ENCODE data around the gene PDE3A. TPM values are rescaled to one million over a fixed set of nuclear protein-coding genes. Genes with fewer than 3 reads are reported as not detected.

The PDE3A gene
- total and polyA plus RNA-seq, 2 of the 4 experiments (the other 2 are of a cell fraction): 0.09 to 0.18 TPM

DNA sequence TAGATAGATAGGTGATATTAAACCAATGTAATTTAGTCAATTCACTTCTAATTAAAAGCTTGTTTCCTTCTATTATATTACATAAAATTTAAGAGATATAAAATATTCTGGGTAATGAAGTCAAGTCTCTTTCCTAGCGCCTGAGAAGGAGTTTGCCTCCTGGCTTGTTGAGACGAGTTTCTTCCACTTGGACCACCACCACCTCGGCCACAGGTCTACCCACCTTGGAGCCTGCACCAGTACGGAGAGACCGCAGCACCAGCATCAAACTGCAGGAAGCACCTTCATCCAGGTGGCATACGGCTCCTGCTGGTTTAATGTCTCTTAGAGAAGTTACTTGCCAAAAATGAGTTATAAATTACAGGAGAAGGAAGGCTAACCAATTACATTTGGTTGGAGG lies 247.8 kb downstream of the PDE3A start:
- Histone ChIP-seq H3K14ac (replicated peaks; ENCODE audit: low read depth, low read length) (no peak overlapping the region), H3K79me1 (ENCODE audit: low read depth in 1 of 2, low read length in 2 of 2) (no peaks in the 10 kb centered on the region), H3K36me3 (ENCODE audit: control insufficient read depth, insufficient read depth, low read length) (no peaks in the 10 kb centered on the region), H2BK5ac (ENCODE audit: low read depth, low read length, poor library complexity, severe bottlenecking) (no peak overlapping the region), H4K91ac (ENCODE audit: insufficient read depth, low read depth, low read length) (no peak overlapping the region), H2BK15ac (ENCODE audit: low read depth, low read length) (no peak overlapping the region), H3K23ac (ENCODE audit: low read depth, low read length) (no peak overlapping the region), H4K5ac (ENCODE audit: low read depth, low read length) (no peak overlapping the region), H3K4ac (ENCODE audit: low read depth, low read length) (no peak overlapping the region), H2BK120ac (ENCODE audit: low read depth, low read length) (no peak overlapping the region), H2AK5ac (ENCODE audit: low read depth, low read length) (no peak overlapping the region), H3K27ac (ENCODE audit: insufficient read depth, low read length) (no peak overlapping the region), H2BK20ac (ENCODE audit: low read depth, low read length) (no peak overlapping the region), H4K8ac (ENCODE audit: low read depth in 2 of 2, low read length in 2 of 2) (no peak overlapping the region), H3K9me1 (ENCODE audit: insufficient read depth, low read length) (no peaks in the 10 kb centered on the region), H3K4me3 (ENCODE audit: insufficient read depth, low read depth, low read length) (no peak overlapping the region), H3K4me1 (ENCODE audit: control insufficient read depth, insufficient read depth, low read length) (no peaks in the 10 kb centered on the region), H3K27me3 (ENCODE audit: control insufficient read depth, insufficient read depth, low read length) (no peaks in the 10 kb centered on the region), H3K9ac (ENCODE audit: low read depth, low read length) (no peak overlapping the region), H2AK9ac (replicated peaks; ENCODE audit: low read depth, low read length, poor library complexity) (no peak overlapping the region), H2AFZ (replicated peaks; ENCODE audit: low read length, poor library complexity) (no peak overlapping the region), H3K4me2 (ENCODE audit: low read depth, low read length) (no peak overlapping the region), H4K20me1 (ENCODE audit: insufficient read depth, low read length) (no peaks in the 10 kb centered on the region), H3K56ac (ENCODE audit: extremely low read depth, insufficient read depth, low read length) (no peak overlapping the region), H3K9me3 (ENCODE audit: control insufficient read depth, insufficient read depth, low read length) (no peaks in the 10 kb centered on the region), H3K18ac (ENCODE audit: low read depth, low read length) (no peak overlapping the region)
- BruUV-seq (replicated peaks): no TSS peak
- no peak for DNase-seq
- ChIA-PET CTCF (interaction anchor here (0.8 kb wide), 1 partner anchor 984 kb away, joined by 3 read pairs; no protein-coding TSS in a partner anchor), POLR2A (ENCODE audit: unreplicated experiment) (no interaction called here)
- dilution Hi-C loops (cut with HindIII; ENCODE audit: low sequenced_read_pairs, unreplicated experiment) (no loop called here), in situ Hi-C loops (cut with MboI; ENCODE audit: low sequenced_read_pairs) (no loop called here), intact Hi-C loops (cut with micrococcal nuclease) (no loop called here)
- TF ChIP-seq RAD21 (IDR thresholded peaks at IDR 0.05; ENCODE audit: low read length) (no peak), RCOR1 (IDR thresholded peaks at IDR 0.05; ENCODE audit: insufficient replicate concordance, low read length) (no peak), POLR2A (IDR thresholded peaks at IDR 0.05; ENCODE audit: low read depth, low read length) (no peak), BHLHE40 (IDR thresholded peaks at IDR 0.05; ENCODE audit: low read depth, low read length) (no peak), SMC3 (IDR thresholded peaks at IDR 0.05; ENCODE audit: low read depth, low read length) (no peak), CHD1 (IDR thresholded peaks at IDR 0.05; ENCODE audit: low read depth, low read length) (no peak), CEBPB (IDR thresholded peaks at IDR 0.05; ENCODE audit: low read depth, low read length) (no peak), MAZ (IDR thresholded peaks at IDR 0.05; ENCODE audit: borderline replicate concordance, low read depth, low read length) (no peak), FOS (IDR thresholded peaks at IDR 0.05; ENCODE audit: low read depth, low read length) (no peak), MAFK (IDR thresholded peaks at IDR 0.05; ENCODE audit: low read depth, low read length) (no peak), RFX5 (IDR thresholded peaks at IDR 0.05; ENCODE audit: low read depth, low read length) (no peak), NFE2L2 (IDR thresholded peaks at IDR 0.05; ENCODE audit: low read depth, low read length) (no peak), MXI1 (IDR thresholded peaks at IDR 0.05; ENCODE audit: borderline replicate concordance, low read depth, low read length) (no peak)
- TF ChIP-seq, protein P1, sequence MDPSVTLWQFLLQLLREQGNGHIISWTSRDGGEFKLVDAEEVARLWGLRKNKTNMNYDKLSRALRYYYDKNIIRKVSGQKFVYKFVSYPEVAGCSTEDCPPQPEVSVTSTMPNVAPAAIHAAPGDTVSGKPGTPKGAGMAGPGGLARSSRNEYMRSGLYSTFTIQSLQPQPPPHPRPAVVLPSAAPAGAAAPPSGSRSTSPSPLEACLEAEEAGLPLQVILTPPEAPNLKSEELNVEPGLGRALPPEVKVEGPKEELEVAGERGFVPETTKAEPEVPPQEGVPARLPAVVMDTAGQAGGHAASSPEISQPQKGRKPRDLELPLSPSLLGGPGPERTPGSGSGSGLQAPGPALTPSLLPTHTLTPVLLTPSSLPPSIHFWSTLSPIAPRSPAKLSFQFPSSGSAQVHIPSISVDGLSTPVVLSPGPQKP (IDR thresholded peaks at IDR 0.05; ENCODE audit: borderline replicate concordance, low read depth, low read length): no peak
- TF ChIP-seq, protein P2, sequence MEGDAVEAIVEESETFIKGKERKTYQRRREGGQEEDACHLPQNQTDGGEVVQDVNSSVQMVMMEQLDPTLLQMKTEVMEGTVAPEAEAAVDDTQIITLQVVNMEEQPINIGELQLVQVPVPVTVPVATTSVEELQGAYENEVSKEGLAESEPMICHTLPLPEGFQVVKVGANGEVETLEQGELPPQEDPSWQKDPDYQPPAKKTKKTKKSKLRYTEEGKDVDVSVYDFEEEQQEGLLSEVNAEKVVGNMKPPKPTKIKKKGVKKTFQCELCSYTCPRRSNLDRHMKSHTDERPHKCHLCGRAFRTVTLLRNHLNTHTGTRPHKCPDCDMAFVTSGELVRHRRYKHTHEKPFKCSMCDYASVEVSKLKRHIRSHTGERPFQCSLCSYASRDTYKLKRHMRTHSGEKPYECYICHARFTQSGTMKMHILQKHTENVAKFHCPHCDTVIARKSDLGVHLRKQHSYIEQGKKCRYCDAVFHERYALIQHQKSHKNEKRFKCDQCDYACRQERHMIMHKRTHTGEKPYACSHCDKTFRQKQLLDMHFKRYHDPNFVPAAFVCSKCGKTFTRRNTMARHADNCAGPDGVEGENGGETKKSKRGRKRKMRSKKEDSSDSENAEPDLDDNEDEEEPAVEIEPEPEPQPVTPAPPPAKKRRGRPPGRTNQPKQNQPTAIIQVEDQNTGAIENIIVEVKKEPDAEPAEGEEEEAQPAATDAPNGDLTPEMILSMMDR (conservative IDR thresholded peaks at IDR 0.05; ENCODE audit: low read depth, low read length): no peak
- TF ChIP-seq, protein P3, sequence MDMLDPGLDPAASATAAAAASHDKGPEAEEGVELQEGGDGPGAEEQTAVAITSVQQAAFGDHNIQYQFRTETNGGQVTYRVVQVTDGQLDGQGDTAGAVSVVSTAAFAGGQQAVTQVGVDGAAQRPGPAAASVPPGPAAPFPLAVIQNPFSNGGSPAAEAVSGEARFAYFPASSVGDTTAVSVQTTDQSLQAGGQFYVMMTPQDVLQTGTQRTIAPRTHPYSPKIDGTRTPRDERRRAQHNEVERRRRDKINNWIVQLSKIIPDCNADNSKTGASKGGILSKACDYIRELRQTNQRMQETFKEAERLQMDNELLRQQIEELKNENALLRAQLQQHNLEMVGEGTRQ (IDR thresholded peaks at IDR 0.05; ENCODE audit: low read depth, low read length): no peak
- ATAC-seq (ENCODE audit: low read depth): no peak
- WGBS, 2 experiments (ENCODE audit: extremely low coverage in 2 of 2, insufficient read length in 1 of 2): no CpG with 5 or more reads among the region's 6 CpGs

All from IMR-90 (cell line).